DOHH2 (cell line): Measurements from ENCODE around the gene PLXNC1.

Experiments
- CTCF ChIP-seq: fragments of 200-600 bp; sonication (generic); IDR thresholded peaks from one replicate; pipeline ENCODE4 v1.5.1; 2014; ENCODE audit warnings: antibody characterized with exemption, mild to moderate bottlenecking, low read depth, low read length; ENCODE audit not compliant: poor library complexity, severe bottlenecking
- EZH2phosphoT487 ChIP-seq: fragments of 200-600 bp; sonication (generic); IDR thresholded peaks from 2 replicates; pipeline ENCODE4 v1.6.1; 2017; ENCODE audit warnings: borderline replicate concordance, mild to moderate bottlenecking, antibody characterized with exemption, low read length, moderate library complexity, mixed read lengths

GRCh38 chr12:94171595-94171930 is 23.2 kb downstream of the PLXNC1 start:
- TF ChIP-seq CTCF (no peak), EZH2phosphoT487 (no peak)
